GM23338 (cell line): ENCODE data around the gene ZNF507.

ENCODE experiments used
- CREB1 ChIP-seq: fragments of 250-450 bp; sonication (Bioruptor Pico); IDR thresholded peaks from 2 replicates; pipeline ENCODE4 v1.5.0; 2020; ENCODE audit warnings: low read depth, mild to moderate bottlenecking, moderate library complexity
- EZH2 ChIP-seq: fragments of 200-600 bp; sonication (generic); IDR thresholded peaks from one replicate; pipeline ENCODE4 v1.8.0; 2017; ENCODE audit warnings: antibody characterized with exemption, mild to moderate bottlenecking, low read depth; ENCODE audit not compliant: unreplicated experiment
- EZH2phosphoT487 ChIP-seq: fragments of 200-600 bp; sonication (generic); IDR thresholded peaks from one replicate; pipeline ENCODE4 v1.8.1; 2018; ENCODE audit warnings: antibody characterized with exemption; ENCODE audit not compliant: unreplicated experiment
- JUNB ChIP-seq: IDR thresholded peaks from one replicate; pipeline ENCODE4 v1.6.1; 2016; ENCODE audit warnings: antibody characterized with exemption; ENCODE audit not compliant: unreplicated experiment
- NANOG ChIP-seq: IDR thresholded peaks from 2 replicates; pipeline ENCODE4 v1.6.1; 2016; ENCODE audit warnings: antibody characterized with exemption, borderline replicate concordance
- POLR2AphosphoS5 ChIP-seq: IDR thresholded peaks from 2 replicates; pipeline ENCODE4 v1.6.1; 2016; ENCODE audit warnings: antibody characterized with exemption, low read depth
- ZNF114 ChIP-seq: fragments of 250-450 bp; sonication (Bioruptor Pico); IDR thresholded peaks from 2 replicates; pipeline ENCODE4 v1.5.0; 2020; ENCODE audit warnings: mild to moderate bottlenecking, moderate library complexity
- TF ChIP-seq, protein P1 (sequence below), 2 experiments: fragments of 200-600 bp in 1 of 2; sonication (generic) in 1 of 2; conservative IDR thresholded peaks; 2 replicates each; pipeline versions ENCODE4 v1.5.1 to v1.6.1; 2016 to 2017; ENCODE audit warnings: antibody characterized with exemption in 2 of 2, low read depth in 2 of 2, mild to moderate bottlenecking in 2 of 2, moderate library complexity in 1 of 2
- TF ChIP-seq, protein P2 (sequence below): IDR thresholded peaks from one replicate; pipeline ENCODE4 v1.6.1; 2018; ENCODE audit warnings: antibody characterized with exemption; ENCODE audit not compliant: unreplicated experiment
- TF ChIP-seq, protein P3 (sequence below): IDR thresholded peaks from 2 replicates; pipeline ENCODE4 v1.6.1; 2016; ENCODE audit warnings: antibody characterized with exemption

DNA sequence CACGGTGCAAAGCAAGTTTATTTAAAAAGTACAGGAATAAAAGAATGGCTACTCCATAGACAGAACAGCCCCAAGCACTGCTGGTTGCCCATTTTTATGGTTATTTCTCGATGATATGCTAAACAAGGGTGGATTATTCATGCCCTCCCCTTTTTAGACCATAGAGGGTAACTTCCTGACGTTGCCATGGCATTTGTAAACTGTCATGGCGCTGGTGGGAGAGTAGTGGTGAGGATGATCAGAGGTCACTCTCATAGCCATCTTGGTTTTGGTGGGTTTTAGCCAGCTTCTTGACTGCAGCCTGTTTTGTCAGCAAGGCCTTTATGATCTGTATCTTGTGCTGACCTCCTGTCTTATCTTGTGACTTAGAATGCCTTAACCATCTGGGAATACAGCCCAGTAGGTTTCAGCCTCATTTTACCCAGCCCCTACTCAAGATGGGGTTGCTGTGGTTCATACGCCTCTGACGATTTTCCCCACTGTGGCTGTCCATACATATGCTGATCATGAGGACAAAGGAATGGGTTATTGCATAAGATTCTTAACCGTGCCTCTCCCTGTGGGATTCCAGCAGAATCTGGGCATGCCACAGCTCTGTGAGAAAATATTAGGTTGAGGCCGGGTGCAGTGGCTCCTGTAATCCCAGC, 36.9 kb upstream of the ZNF507 start:
- TF ChIP-seq CREB1 (CRISPR knock-in tag) (peak; percentile 53; the same call in 1 of the 2 replicates), EZH2phosphoT487 (no peak), EZH2 (no peak), POLR2AphosphoS5 (no peak), ZNF114 (0 out of 2 replicates have a peak, but pooled peaks have one; percentile 60), JUNB (no peak), NANOG (no peak)
- TF ChIP-seq, protein P1, sequence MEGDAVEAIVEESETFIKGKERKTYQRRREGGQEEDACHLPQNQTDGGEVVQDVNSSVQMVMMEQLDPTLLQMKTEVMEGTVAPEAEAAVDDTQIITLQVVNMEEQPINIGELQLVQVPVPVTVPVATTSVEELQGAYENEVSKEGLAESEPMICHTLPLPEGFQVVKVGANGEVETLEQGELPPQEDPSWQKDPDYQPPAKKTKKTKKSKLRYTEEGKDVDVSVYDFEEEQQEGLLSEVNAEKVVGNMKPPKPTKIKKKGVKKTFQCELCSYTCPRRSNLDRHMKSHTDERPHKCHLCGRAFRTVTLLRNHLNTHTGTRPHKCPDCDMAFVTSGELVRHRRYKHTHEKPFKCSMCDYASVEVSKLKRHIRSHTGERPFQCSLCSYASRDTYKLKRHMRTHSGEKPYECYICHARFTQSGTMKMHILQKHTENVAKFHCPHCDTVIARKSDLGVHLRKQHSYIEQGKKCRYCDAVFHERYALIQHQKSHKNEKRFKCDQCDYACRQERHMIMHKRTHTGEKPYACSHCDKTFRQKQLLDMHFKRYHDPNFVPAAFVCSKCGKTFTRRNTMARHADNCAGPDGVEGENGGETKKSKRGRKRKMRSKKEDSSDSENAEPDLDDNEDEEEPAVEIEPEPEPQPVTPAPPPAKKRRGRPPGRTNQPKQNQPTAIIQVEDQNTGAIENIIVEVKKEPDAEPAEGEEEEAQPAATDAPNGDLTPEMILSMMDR (conservative IDR thresholded peaks at IDR 0.05; ENCODE audit: low read depth in 2 of 2): no peak
- TF ChIP-seq, protein P2, sequence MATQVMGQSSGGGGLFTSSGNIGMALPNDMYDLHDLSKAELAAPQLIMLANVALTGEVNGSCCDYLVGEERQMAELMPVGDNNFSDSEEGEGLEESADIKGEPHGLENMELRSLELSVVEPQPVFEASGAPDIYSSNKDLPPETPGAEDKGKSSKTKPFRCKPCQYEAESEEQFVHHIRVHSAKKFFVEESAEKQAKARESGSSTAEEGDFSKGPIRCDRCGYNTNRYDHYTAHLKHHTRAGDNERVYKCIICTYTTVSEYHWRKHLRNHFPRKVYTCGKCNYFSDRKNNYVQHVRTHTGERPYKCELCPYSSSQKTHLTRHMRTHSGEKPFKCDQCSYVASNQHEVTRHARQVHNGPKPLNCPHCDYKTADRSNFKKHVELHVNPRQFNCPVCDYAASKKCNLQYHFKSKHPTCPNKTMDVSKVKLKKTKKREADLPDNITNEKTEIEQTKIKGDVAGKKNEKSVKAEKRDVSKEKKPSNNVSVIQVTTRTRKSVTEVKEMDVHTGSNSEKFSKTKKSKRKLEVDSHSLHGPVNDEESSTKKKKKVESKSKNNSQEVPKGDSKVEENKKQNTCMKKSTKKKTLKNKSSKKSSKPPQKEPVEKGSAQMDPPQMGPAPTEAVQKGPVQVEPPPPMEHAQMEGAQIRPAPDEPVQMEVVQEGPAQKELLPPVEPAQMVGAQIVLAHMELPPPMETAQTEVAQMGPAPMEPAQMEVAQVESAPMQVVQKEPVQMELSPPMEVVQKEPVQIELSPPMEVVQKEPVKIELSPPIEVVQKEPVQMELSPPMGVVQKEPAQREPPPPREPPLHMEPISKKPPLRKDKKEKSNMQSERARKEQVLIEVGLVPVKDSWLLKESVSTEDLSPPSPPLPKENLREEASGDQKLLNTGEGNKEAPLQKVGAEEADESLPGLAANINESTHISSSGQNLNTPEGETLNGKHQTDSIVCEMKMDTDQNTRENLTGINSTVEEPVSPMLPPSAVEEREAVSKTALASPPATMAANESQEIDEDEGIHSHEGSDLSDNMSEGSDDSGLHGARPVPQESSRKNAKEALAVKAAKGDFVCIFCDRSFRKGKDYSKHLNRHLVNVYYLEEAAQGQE: no peak
- TF ChIP-seq, protein P3, sequence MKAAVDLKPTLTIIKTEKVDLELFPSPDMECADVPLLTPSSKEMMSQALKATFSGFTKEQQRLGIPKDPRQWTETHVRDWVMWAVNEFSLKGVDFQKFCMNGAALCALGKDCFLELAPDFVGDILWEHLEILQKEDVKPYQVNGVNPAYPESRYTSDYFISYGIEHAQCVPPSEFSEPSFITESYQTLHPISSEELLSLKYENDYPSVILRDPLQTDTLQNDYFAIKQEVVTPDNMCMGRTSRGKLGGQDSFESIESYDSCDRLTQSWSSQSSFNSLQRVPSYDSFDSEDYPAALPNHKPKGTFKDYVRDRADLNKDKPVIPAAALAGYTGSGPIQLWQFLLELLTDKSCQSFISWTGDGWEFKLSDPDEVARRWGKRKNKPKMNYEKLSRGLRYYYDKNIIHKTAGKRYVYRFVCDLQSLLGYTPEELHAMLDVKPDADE: no peak
